HG02973 (cell line): ENCODE measurements around the gene EZR.

ENCODE experiments used
- ATAC-seq: cut with Tn5 transposase; IDR thresholded peaks from one replicate; pipeline ENCODE4 v1.9.1; 2021; ENCODE audit warnings: moderate library complexity; ENCODE audit not compliant: unreplicated experiment

The EZR gene

GRCh38 chr6:158819977-158820622, 932 bp upstream of the EZR start:
- no peak for ATAC-seq

GRCh38 chr6:158818581-158819212, 471 bp downstream of the EZR start:
- peak; percentile 27 for ATAC-seq

GRCh38 chr6:158817728-158818580, 1.2 kb downstream of the EZR start:
- ATAC-seq, result peak; percentile 25

GRCh38 chr6:158816803-158817727, 2.1 kb downstream of the EZR start:
- ATAC-seq, result no peak

- no peak for ATAC-seq
Measured at GRCh38 chr6:158816329-158816728, 2.8 kb downstream of the EZR start.

- ATAC-seq, result no peak
Measured at GRCh38 chr6:158815907-158816306, 3.3 kb downstream of the EZR start.

GRCh38 chr6:158815379-158815724, 3.8 kb downstream of the EZR start:
- ATAC-seq, result no peak

GRCh38 chr6:158813032-158813431, 6.1 kb downstream of the EZR start:
- ATAC-seq, result no peak

GRCh38 chr6:158812611-158813010, 6.6 kb downstream of the EZR start:
- ATAC-seq, result no peak

GRCh38 chr6:158810155-158811095, 8.7 kb downstream of the EZR start:
- ATAC-seq, result no peak

GRCh38 chr6:158808941-158809678, 10.1 kb downstream of the EZR start:
- ATAC-seq, result peak; percentile 61

GRCh38 chr6:158808442-158808833, 10.7 kb downstream of the EZR start:
- no peak for ATAC-seq

GRCh38 chr6:158807515-158808441, 11.4 kb downstream of the EZR start:
- no peak for ATAC-seq

GRCh38 chr6:158805698-158806377, 13.3 kb downstream of the EZR start:
- no peak for ATAC-seq

- ATAC-seq, result no peak
Measured at GRCh38 chr6:158804207-158804606, 15.0 kb downstream of the EZR start.

GRCh38 chr6:158803733-158804143, 15.4 kb downstream of the EZR start:
- ATAC-seq, result peak; percentile 61

GRCh38 chr6:158801655-158802294, 17.4 kb downstream of the EZR start:
- ATAC-seq, result no peak
